HK-2 (cell line): ENCODE data around the gene NPDC1.
"Not testable (repeated sequence)": the region's sequence is repeated elsewhere in the genome, so short reads cannot be mapped to it uniquely, and the experiment has no call there.

Experiments
- DNase-seq: peaks from one replicate; pipeline ENCODE4 v3.0.0-alpha.2; 2018; ENCODE audit not compliant: unreplicated experiment

The NPDC1 gene

DNA sequence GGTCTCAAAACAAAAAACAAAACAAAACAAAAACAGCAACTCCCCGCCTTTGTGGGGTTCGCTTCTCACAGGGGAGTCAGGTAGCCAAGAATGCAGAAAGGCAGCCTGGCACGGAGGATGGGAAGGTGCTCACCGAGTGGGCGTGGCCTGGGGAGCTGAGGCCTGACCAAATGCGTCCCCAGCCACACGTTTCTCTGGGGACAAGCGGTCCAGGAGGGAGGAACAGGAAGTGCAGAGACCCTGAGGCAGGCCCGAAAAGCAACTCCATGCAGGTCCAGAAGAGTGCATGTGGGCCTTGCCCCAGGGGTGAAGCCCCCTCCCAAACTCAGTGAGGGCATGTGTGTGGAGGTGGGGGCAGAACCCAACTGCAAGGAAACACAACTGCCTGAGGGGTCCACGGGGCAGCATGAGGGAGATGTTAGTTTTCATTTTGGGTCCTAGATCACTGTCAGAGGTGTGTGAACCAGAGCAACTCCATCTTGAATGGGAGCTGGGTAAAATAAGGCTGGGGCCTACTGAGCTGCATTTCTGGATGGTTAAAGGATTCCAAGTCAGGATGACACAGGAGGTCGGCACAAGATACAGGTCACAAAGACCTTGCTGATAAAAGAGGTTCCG lies 28.8 kb upstream of the NPDC1 start:
- no peak for DNase-seq

DNA sequence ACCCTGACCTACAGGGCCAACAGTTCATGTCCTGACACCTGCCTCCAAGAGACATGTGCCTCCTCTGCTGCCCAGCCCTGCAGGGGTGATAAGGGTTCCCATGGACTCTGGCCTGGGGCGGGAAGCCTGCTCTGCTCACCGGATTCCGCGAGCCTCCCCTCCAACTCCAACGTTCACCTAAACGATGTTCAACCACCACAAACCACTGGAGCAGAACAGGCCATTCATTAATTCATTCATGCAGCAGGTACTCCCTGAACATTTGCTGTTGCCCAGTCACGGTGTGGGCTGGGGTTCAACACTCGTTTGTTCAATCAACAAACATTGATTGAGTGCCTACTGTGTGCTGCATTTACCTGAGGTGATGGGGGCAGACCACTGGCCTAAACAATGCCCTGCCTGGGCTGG lies 28.0 kb upstream of the NPDC1 start:
- DNase-seq, result no peak

DNA sequence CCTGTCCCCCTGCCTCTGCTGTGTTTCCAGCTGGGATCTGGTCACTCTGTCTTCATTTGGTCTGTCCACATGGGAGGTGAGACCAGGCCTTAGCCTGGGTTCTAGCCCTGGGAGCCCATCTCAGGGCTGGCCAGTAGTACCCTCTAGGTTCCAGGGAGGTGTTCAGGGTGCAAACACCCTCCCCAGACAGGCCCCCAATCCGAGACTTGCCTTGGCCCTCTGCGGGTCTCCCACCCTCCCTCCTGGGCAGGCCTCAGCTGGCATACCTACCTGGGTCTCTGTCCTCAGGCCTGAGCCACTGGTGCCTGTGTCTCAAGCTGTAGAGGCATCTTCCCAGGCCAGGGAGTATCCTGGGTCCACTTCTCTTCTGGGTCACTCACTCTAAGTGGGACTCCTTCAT lies 25.3 kb upstream of the NPDC1 start:
- no peak for DNase-seq

DNA sequence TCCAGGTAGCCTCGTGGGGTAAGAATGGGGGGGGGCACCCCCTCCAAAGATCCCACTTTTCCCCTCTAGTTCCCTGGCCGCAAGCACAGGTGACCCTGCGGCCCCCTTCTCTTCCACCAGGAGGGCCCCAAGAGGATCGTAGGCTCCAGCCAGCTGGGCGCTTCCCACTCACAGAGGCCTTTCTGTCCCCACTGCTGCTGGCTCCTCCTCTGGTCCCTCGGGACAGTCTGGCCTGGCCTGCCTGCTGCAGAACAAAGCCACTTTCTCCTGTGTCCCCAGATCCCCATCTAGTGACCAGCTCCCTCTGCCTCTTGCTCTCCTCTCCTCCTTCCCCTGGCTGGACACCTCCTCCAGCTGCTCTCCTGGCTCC lies 24.9 kb upstream of the NPDC1 start:
- DNase-seq, result no peak

DNA sequence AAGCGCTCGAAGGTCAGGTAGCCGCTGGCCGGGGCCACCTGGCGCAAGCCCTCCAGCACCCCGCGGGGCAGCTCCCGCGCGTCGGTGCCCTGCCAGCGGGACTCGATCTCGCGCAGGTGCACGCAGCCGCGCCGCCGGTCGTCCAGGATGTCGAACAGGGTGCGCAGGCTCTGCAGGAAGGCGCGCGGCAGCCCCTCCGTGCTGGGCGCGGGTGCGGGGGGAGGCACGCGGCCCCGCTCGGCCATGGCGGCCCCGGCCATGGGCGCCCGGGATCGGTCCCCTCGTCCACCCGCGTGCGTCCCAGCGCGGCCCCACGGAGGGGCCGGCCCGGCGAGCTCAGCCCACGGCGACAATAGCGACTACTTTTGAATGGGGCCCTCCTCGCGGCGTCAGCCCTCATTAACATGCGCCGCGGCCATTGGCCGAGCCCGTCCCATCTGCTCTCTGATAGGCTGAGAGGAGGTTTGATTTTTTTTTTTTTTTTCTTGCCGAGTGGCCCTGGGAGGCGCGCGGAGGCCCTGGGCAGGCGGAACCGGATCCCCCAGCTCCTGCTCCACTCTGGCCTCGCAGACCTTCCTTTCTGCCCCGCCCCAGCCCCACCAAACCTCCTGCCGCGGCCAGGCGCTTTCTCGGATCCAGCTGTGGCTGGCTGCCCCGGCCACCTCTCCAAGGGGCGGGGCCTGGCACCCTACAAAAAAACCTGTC lies 24.4 kb upstream of the NPDC1 start, which contains the start of gene SAPCD2:
Gene SAPCD2 (minus strand): TSS at position 357 of the 705 bp plus-strand sequence. CDS start 97 bp downstream, at position 260.
- peak; percentile 89 for DNase-seq

DNA sequence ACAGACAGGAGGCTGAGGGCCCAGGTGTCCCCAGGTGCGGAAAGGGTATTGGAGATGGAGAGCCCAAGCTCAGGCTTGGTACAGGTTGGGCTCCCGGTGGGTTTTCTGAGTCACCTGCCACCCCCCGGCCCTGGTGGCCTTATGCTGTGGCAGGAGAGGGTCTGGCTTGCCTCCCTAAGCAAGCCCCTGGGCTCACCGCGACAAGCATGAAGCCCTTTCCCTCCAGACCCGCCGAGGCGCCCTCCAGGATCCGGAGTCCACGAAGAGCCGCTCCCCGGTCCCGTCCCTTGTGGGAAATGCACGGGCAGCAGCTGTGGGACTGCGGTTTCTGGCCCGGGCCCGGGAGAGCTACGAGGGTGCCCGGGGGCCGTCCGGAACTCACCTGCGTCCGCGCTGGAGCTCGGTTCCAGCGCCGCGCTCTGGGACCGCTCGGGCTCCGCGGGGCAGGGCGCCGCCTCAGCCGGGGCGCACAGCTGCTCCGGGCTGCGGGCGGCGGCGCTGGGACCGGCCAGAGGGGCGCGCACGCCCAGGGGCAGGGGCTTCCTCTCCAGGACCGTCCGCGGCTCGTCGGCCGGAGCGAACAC lies 23.6 kb upstream of the NPDC1 start:
- DNase-seq, result no peak

DNA sequence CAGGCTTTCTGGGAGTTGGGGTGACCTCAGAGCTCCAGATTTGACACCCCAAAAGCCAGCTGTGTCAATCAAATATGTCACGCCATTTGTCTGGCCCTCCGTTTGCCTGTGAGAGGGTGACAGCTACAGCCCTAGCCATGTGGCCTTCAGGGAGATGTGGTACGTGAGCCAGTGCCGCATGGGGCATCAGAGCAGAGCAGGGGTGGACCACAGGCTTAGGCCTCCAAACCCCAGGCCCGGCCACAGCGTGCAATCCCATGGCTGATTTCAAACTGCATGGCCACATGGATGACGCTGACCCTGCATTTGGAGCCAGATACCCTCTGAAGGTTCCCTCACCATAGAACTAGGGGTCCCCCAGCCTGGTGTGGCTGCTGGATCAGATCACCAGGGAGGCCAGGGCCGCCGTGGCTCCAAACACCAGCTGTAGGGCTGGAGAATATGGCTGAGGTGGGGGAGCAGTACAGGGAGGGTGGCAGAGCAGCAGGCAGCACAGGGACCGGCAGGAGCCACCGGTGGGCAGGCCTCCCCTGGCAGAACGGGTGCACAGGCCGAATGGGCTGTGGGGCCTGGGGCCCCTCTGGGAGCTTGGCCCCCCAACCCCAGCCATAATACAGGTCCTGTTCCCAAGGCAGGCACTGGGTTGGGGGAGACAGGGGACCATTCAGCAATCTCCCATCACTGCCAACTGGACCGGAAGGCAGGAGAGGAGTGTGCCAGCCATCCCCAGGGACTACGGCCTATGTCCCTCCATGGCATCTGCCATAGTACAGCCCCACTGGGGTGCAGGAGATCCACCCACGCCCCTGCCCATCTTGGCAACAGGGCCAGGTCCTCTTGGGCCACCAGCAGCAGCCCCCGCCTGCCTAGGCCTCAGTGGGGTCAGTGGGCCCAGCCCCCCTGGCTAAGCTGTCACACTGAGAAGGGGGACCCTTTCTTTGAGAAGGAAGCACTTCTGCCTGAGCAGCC lies 22.8 kb upstream of the NPDC1 start:
- DNase-seq, result no peak

DNA sequence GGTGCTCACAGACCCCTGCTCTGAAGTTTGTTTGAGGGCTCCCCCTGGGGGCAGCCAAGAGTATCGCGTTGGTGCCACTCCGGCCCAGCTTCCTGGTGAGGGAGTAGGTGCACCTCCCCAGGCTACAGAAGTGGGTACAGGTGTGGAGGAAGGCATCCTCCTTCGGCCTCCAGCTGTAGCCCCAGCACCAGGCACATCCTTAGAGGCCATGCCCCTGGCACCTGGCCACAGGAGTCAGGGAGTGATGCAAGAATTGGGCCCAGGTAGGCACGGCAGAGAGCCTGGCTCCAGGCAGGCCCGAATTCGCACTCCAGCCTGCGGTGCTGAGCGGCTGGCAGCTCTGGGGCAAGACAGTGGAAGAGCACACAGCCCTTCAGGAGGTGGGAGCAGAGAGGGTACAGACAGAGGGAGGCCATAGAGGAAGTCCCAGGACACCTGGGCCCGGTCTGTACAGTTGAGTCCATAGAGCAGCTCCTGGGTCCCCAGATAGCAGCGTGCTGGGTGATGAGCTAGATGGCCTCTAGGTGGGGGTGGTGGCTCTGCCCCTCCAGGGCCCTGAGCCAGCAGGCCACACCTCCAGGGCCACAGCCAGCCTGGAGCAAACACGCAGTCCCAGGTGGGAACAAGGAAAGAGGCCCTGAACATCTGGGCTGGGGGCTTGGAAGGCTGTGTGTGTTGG lies 22.0 kb upstream of the NPDC1 start:
- peak; percentile 86 for DNase-seq

DNA sequence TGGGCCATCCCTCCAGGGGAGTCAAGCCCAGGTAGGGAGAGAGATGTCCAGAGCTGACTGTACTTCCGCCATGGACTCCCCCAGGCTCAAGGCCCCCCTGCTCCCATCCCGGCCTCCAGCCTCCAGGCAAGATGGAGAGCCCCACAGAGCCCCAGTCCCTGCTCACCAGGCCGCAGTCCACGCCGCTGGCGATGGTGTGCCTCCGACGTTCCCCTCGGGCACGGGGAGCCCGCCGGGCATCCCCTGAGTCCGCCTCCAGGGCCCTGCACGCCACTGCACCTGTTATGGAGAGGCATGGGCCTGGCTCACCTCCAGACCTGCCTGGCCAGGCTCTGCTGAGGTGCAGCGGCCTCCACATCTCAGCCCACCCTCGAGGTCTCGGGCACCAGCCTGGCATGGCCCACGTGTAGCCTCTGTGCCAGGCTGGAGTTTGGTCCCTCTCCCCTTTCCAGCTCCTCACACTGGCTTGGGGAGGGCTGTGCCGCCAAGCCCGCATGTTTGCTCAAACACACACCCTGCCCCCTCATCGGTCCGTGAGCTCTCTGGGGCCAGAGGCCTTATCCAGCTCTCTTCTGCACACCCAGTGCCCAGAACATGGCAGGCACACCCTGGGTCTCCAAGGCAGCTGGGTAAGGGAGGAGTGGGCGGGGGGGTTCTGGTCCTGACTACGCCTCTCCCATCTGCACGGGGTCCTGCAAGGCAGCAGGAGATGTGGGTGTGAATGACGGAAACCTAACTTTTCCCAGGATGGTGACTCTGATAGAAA lies 20.3 kb upstream of the NPDC1 start:
- no peak for DNase-seq

DNA sequence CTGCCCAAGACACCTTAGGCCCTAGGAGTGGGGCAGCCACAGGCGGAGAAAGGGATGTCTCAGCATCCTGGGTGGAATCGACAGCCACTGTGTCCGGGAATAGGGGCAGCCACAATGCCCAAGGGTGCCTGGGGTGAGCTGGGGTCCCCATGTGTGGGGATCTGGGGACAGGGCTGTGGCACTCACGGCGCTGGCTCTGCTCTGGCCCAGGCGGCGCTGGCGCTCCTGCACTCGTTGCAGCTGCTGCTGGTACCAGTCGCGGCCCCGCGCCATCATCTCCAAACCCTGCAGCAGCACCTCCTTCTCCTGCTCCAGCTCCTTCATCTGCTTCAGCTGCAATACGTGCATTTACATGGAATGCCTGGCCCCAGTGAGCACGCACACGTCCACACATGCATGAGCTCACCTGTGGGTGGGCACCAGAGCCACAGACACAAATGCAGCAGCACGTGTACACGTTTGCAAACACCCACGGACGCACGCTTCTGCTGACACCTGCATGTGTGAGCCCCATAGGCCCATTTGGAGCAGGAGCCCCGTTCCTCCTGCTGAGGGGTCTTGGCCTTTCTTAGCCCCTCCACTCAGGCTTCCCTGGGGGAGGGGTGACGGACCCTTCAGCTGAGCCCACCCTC lies 19.5 kb upstream of the NPDC1 start:
- DNase-seq, result no peak

DNA sequence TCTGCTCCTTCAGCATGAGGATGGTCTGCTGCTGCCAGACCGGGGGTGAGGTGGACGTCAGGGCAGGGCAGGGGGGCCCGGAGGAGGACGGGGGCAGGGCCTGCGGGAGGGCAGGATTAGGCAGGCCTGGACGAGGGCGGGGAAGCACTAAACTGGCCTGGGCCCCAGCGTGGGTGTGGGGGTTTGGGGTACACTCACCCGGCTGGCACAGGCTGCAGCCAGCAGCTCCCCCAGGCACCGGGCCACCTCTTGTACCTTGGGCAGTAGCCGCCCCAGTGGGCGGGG lies 18.8 kb upstream of the NPDC1 start:
- no peak for DNase-seq

DNA sequence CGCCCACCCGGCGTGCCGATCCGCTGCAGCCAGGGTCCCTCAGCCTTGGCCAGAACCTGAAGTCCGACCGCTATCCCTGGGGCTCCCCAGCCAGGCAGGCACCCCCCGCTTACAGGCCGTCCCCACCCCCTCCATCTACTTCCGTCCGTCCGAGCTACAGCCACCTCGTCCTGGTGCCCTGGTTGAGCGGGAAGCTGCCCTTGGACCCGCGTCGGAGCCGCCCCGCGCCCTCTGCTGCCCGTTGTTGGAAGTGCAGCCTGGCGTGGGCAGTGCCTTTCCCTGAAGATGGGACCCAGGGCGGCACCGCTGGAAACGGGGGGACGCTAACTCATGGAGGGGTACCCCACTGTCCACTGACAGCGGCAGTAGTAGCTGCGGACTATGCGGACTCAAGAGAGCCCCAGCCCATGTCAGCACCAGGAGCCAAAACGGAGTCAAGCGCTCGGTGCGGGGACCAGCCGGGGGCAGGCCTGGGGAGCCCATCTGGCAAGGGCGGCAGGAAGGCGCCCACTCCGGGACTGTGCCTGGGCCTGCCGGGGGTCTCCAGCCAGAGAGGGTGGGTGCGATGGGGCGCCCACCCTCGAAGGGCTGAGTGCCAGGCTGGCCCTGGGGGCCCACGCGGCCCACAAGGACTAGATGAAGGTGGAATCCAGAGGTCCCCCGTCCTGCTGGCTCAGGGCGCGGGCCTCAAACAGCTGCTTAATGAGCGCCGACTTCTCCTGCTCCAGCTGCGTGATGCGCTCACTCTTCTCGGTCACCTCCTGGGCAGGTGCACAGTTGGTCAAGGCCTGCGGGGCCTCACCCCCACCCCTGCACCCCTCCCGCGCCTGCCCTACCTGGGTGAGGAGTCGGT lies 18.3 kb upstream of the NPDC1 start:
- peak; percentile 81 for DNase-seq

DNA sequence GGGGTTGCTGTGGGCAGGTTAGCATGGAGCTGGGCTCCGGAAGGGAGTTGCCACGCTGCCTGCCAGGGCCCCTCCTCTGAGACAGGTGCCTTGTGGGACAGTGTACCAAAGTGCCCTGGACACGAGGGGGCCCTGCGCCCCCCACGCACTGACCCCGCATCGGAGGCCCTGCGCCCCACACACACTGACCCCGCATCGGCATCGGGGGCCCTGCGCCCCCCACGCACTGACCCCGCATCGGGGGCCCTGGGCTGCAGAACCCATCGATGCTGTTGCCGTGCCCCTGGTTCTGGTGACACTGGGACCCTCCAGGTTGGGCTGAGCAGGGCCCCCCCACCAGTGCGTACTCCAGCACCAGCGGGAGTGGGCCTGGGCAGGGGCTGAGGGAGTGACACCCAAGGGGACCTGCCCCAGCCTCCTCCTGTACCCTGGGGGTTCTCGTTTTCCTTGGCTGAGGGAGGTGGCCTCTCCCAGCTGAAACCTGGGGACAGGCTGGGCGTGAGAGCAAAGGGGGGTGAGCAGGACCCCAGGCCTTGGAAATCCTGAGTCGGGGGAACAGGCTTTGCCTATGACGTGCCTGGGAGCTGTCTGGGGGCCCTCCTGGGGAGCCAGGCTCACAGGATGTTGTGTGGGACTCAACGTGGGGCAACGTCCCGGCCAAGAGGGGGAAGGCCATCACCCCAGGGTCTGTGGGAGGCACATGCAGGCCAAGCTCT lies 17.5 kb upstream of the NPDC1 start:
- no peak for DNase-seq

DNA sequence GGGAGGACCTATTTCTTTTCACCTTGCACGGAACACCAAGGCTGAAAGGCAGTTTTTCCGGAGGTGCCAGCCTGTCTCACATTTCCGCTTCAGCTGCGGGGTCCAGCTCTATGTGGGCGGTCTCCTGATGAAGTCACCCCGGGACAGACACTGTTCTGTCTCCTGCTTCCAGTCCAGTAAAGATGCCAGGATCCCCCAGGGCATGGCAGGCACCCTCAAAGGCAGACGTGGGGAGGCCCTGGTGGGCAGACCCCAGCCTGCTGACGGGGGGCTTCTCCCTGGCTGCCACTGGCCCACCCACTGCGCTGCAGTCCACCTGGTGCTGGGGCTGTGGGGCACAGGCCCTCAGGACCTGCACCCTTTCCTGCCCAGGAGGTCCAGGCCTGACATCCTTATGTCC lies 16.8 kb upstream of the NPDC1 start:
- DNase-seq, result not testable (repeated sequence)

DNA sequence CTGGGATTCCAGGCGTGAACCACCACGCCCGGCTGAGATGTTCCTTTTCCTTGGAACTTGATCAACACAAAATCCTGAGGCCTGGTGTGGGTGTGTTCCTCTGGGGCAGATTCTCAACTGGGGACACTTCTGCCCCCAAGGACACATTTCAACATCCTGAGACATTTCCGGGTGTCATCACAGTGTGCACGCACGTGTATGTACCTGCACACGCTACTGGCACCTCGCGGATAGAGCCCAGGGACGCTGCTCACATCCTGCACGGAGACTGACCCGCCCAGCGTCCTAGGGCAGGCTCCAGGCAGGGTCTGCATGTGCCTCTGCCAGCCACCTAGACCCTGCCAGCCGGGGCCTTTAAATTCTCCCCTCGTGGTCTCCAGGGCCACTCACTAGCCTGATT lies 16.4 kb upstream of the NPDC1 start:
- DNase-seq, result no peak

DNA sequence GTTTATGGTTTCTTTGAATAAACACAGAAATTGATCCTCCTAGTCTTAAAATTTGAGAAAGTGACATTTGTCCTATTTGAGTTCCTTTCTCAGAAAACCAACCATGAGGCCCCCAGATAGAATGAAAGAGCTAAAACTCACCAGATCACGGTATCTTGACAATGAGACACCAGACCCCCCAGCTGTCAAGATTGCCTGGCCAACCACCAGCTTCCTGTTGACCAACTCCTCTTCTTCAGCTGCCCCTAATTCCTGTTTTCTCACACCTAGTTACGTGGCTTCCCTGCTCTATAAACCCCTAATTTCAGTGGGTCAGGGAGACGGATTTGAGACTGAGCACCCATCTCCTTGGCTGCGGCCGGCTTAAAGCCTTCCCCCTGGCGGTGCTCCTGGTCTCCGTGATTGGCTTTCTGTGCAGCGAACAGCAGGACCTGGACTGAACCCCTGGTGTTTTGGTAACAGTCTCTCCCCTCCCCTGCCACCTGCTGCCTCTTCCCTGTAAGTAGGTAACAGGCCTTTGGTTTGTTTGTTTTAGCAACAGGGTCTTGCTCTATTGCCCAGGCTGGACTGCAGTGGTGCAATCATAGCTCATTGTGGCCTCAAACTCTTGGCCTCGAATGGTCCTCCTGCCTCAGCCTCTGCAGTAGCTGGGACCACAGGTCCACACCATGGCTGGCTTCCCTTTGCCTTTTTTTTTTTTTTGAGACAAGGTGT lies 12.7 kb upstream of the NPDC1 start:
- no peak for DNase-seq

DNA sequence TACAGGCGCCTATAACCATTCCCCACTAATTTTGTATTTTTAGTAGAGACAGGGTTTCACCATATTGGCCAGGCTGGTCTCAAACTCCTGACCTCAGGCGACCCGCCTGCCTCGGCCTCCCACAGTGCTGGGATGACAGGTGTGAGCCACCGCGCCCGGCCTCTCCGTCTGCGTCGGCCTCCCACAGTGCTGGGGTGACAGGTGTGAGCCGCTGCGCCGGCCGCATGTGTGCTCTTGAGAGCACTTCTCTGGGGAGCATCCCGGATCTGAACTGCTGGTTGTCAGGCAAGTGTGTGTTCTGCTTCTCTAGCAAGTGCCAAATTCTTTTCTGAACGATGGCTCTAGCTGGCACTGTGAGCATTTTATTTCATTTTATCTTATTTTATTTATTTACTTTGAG lies 11.6 kb upstream of the NPDC1 start:
- DNase-seq, result no peak

DNA sequence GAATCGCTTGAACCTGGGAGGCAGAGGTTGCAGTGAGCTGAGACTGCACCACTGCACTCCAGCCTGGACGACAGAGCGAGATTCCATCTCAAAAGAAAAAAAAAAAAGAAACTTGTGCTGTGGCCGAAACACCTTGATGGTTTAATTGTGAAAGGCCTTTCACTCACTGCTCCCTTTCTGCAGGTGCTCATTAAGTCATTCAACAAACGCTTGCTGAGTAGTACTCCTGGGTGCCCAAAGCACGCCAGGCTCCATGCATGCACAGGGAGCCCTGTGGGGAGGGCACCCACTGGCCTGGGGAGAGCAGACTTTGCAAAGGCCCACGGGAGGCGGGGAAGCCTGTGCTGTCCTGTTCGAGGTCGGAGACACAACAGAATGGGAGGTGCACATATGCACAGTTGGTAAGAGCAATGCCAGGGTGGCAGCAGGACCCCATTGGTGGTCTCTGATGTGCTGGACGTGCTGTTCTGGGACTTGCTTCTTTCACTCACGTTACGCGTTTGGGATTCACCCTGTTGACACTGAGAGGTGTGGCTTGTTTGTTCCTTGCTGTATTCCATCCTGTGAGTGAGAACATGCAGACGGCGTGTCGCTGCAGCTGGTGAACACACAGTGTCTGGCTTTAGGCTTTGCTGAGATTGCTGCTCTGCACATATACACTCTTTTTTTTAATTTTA lies 10.9 kb upstream of the NPDC1 start:
- DNase-seq, result no peak
